Neuronal stem cell (in vitro differentiated cells): ENCODE measurements around the gene PCTP.

Source experiments
- DNase-seq: peaks from one replicate; pipeline ENCODE4 v3.0.0-alpha.2; 2013; ENCODE audit warnings: low spot score
- H2AFZ ChIP-seq: one replicate; pipeline ENCODE4 v1.6.1; 2013; ENCODE audit warnings: mild to moderate bottlenecking, low read length, inconsistent platforms
- H2AK5ac ChIP-seq: 2 replicates; pipeline ENCODE4 v1.6.1; 2013; ENCODE audit warnings: low read depth, mild to moderate bottlenecking, inconsistent platforms, low read length, moderate library complexity, mixed read lengths
- H2BK120ac ChIP-seq: 2 replicates; pipeline ENCODE4 v1.6.1; 2013; ENCODE audit warnings: low read depth, mild to moderate bottlenecking, inconsistent platforms, low read length, moderate library complexity, mixed read lengths
- H2BK12ac ChIP-seq: one replicate; pipeline ENCODE4 v1.6.1; 2013; ENCODE audit warnings: low read length, inconsistent platforms
- H2BK15ac ChIP-seq: 2 replicates; pipeline ENCODE4 v1.6.1; 2013; ENCODE audit warnings: mild to moderate bottlenecking, low read length, inconsistent platforms, mixed read lengths
- H2BK5ac ChIP-seq: one replicate; pipeline ENCODE4 v1.6.1; 2013; ENCODE audit warnings: inconsistent platforms, mild to moderate bottlenecking, low read length, moderate library complexity
- H3K14ac ChIP-seq: one replicate; pipeline ENCODE4 v1.6.1; 2013; ENCODE audit warnings: low read length, inconsistent platforms
- H3K18ac ChIP-seq: 2 replicates; pipeline ENCODE4 v1.6.1; 2013; ENCODE audit warnings: low read length, inconsistent platforms
- H3K23ac ChIP-seq: 2 replicates; pipeline ENCODE4 v1.6.1; 2013; ENCODE audit warnings: low read depth, mild to moderate bottlenecking, mixed read lengths, low read length, inconsistent platforms; ENCODE audit not compliant: poor library complexity
- H3K27ac ChIP-seq: replicated peaks from 3 replicates; pipeline ENCODE4 v1.5.1; 2013; ENCODE audit warnings: low read length, inconsistent platforms
- H3K27me3 ChIP-seq, 3 experiments: 2 replicates each; pipeline ENCODE4 v1.6.1; 2013; ENCODE audit warnings: low read length in 3 of 3, mild to moderate bottlenecking in 2 of 3, inconsistent platforms in 1 of 3, low read depth in 1 of 3, mixed read lengths in 1 of 3, moderate library complexity in 1 of 3; ENCODE audit not compliant: control insufficient read depth in 3 of 3, insufficient read depth in 3 of 3
- H3K36me3 ChIP-seq, 2 donors: replicated peaks in 1 of 2; 2 replicates each; pipeline ENCODE4 v1.6.1; 2013; ENCODE audit warnings: low read length in 2 of 2; ENCODE audit not compliant: control insufficient read depth in 2 of 2, insufficient read depth in 2 of 2
- H3K4ac ChIP-seq: 2 replicates; pipeline ENCODE4 v1.6.1; 2013; ENCODE audit warnings: inconsistent platforms, mild to moderate bottlenecking, low read length, moderate library complexity
- H3K4me1 ChIP-seq, 2 donors: 1 replicate in 1 of 2; 2 replicates in 1 of 2; pipeline ENCODE4 v1.6.1; 2013; ENCODE audit warnings: low read length in 2 of 2, low read depth in 1 of 2; ENCODE audit not compliant: control insufficient read depth in 2 of 2, insufficient read depth in 1 of 2
- H3K4me2 ChIP-seq: one replicate; pipeline ENCODE4 v1.6.1; 2013; ENCODE audit warnings: mild to moderate bottlenecking, low read length, inconsistent platforms; ENCODE audit not compliant: insufficient read depth, poor library complexity, severe bottlenecking
- H3K4me3 ChIP-seq, 2 donors: 2 replicates each; pipeline ENCODE4 v1.5.1; 2013; ENCODE audit warnings: low read length in 2 of 2, mild to moderate bottlenecking in 2 of 2, inconsistent platforms in 1 of 2, moderate library complexity in 1 of 2
- H3K79me1 ChIP-seq: one replicate; pipeline ENCODE4 v1.6.1; 2013; ENCODE audit warnings: low read depth, mild to moderate bottlenecking, inconsistent platforms, low read length, moderate library complexity
- H3K9ac ChIP-seq: one replicate; pipeline ENCODE4 v1.6.1; 2013; ENCODE audit warnings: mild to moderate bottlenecking, low read depth, low read length, inconsistent platforms; ENCODE audit not compliant: poor library complexity
- H3K9me3 ChIP-seq, 2 donors: replicated peaks in 1 of 2; 2 replicates each; pipeline versions ENCODE3 to v1.6.1; 2013; ENCODE audit warnings: low read length in 2 of 2, mild to moderate bottlenecking in 2 of 2, inconsistent platforms in 1 of 2, low read depth in 1 of 2, mixed read lengths in 1 of 2, moderate library complexity in 1 of 2; ENCODE audit not compliant: control insufficient read depth in 2 of 2, insufficient read depth in 1 of 2
- H4K8ac ChIP-seq: one replicate; pipeline ENCODE4 v1.6.1; 2013; ENCODE audit warnings: low read depth, mild to moderate bottlenecking, inconsistent platforms, low read length, moderate library complexity
- H4K91ac ChIP-seq: one replicate; pipeline ENCODE4 v1.6.1; 2013; ENCODE audit warnings: low read length, low read depth, mild to moderate bottlenecking, inconsistent platforms; ENCODE audit not compliant: poor library complexity
- WGBS, 2 donors: extraction: QIAGEN DNeasy Blood & Tissue Kit; methylation state at CpG; one replicate each; pipeline ENCODE4 v1.1.7; 2013; ENCODE audit warnings: missing lambda C conversion rate in 2 of 2, mixed read lengths in 1 of 2; ENCODE audit not compliant: insufficient read length in 2 of 2, insufficient replicate concordance in 1 of 2; ENCODE audit errors: extremely low coverage in 2 of 2; 5-methylcytosine and 5-hydroxymethylcytosine counted together

PCTP gene

GRCh38 chr17:55763856-55764255, 13.0 kb downstream of the PCTP start:
- Histone ChIP-seq H2BK5ac (no peak overlapping the region), H3K27ac (no peak overlapping the region), H3K36me3 (no peaks in the 10 kb centered on the region), H3K79me1 (no peaks in the 10 kb centered on the region), H3K9me3 (no peaks in the 10 kb centered on the region), H3K4me2 (no peak overlapping the region), H3K4me1 (no peaks in the 10 kb centered on the region), H2BK120ac (no peak overlapping the region), H2AK5ac (no peak overlapping the region), H4K8ac (no peak overlapping the region), H3K14ac (no peak overlapping the region), H2BK15ac (no peak overlapping the region), H4K91ac (no peak overlapping the region), H3K9ac (no peak overlapping the region), H3K27me3 (no peaks in the 10 kb centered on the region), H3K4me3 (no peak overlapping the region), H3K4ac (no peak overlapping the region), H2AFZ (no peak overlapping the region), H3K18ac (no peak overlapping the region), H2BK12ac (no peak overlapping the region), H3K23ac (no peak overlapping the region)
- no peak for DNase-seq
- WGBS, 2 donors = no CpG with 5 or more reads among the region's 6 CpGs

DNA sequence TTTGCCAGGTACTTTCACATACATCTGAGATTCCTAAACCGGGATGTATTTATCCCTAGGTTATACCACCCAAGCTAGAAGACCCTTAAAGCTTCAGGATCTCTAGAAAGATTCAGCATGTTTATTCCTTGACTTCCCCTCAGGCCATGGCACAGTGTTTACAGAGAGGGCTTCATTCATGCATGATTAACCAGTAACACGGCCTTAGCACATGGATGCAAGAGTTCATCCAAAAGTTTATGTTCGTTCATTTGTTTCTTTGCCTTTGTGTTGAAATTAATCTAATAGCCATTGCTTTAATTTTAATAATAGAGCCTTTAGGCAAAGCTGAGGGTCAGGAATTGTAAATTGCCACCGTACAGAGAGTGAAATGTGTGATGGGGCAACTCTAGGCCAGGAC, 13.8 kb downstream of the PCTP start:
- Histone ChIP-seq H2BK120ac (no peak overlapping the region), H3K27me3 (no peaks in the 10 kb centered on the region), H3K79me1 (no peaks in the 10 kb centered on the region), H3K9me3 (no peaks in the 10 kb centered on the region), H4K91ac (no peak overlapping the region), H3K4me3 (no peak overlapping the region), H4K8ac (no peak overlapping the region), H3K9ac (no peak overlapping the region), H3K23ac (no peak overlapping the region), H2BK12ac (no peak overlapping the region), H3K18ac (no peak overlapping the region), H2AFZ (no peak overlapping the region), H2BK5ac (no peak overlapping the region), H3K27ac (no peak overlapping the region), H2BK15ac (no peak overlapping the region), H3K4ac (no peak overlapping the region), H3K4me1 (no peaks in the 10 kb centered on the region), H3K36me3 (no peaks in the 10 kb centered on the region), H3K14ac (no peak overlapping the region), H2AK5ac (no peak overlapping the region), H3K4me2 (no peak overlapping the region)
- DNase-seq = no peak
- no CpG with 5 or more reads among the region's 4 CpGs for WGBS, 2 donors

DNA sequence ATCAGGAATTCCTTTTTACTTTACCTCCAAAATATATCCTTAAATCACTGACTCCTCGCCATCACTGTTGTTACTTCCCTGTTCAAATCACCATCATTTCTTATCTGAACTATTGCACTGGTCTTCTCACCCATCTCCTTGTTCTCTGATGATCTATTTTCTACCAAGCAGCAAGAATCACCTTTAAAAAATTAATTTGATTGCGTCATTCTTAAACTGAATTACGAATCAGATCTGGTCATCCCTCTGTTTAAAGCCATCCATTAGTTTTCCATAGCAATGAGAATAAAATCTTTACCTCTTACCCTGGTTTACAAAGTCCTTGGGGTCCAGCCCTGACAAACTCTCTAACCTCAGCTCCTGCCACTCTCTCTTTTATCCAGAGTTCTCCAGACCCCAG, 14.6 kb downstream of the PCTP start:
- Histone ChIP-seq H3K36me3 (no peaks in the 10 kb centered on the region), H2BK15ac (no peak overlapping the region), H3K4ac (no peak overlapping the region), H4K91ac (no peak overlapping the region), H2BK120ac (no peak overlapping the region), H3K9me3 (no peaks in the 10 kb centered on the region), H3K4me3 (no peak overlapping the region), H2BK12ac (no peak overlapping the region), H3K27me3 (no peaks in the 10 kb centered on the region), H2AK5ac (no peak overlapping the region), H3K18ac (no peak overlapping the region), H3K79me1 (no peaks in the 10 kb centered on the region), H3K4me1 (no peaks in the 10 kb centered on the region), H4K8ac (no peak overlapping the region), H3K4me2 (no peak overlapping the region), H3K9ac (no peak overlapping the region), H3K27ac (no peak overlapping the region), H3K23ac (no peak overlapping the region), H2BK5ac (no peak overlapping the region), H3K14ac (no peak overlapping the region), H2AFZ (no peak overlapping the region)
- DNase-seq = no peak
- WGBS, 2 donors = 100% methylated on average over 1 of the region's 3 CpGs; no CpG with 5 or more reads in 1 of the 2 donors

DNA sequence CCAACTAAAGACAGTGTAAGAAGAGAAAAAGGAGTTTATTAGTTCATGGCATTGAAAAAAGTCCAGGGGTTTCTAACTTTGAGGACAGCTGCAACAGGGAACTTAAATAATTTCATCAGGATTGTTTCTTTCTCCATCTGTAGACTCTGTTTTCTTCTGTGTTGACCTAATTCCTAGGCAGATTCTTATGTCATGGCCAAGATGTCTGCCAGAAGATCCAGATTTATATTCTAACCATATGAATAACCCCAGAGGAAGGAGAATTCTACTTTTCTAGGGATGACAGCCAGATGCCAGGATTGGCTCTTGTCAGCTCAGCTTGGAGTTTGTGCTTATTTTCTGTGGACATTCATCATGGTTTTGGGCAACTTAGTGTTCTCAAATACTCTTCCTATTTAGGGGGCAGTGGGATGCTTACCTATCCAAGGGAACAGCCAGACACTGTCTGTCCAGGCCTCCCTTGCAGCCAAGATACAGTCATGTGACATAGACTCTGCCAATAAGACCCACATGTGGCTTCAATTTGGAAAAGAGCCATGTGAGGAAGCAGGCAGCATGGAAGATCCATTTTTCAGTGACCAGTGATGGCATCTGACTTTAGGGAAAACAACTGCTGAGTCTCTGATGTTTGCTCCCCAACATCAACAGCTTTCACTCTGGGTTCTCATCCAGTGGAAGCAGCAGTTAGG, 18.2 kb downstream of the PCTP start:
- no peak overlapping the region for H2AK5ac ChIP-seq
- H2BK120ac ChIP-seq = no peak overlapping the region
- H3K36me3 ChIP-seq = peaks cover 0 to 4% of the 10 kb centered on the region in 2 donors
- no peak for DNase-seq
- H3K4me3 ChIP-seq = no peak overlapping the region
- H3K4me2 ChIP-seq = no peak overlapping the region
- H3K4me1 ChIP-seq = peaks cover 0 to 4% of the 10 kb centered on the region in 2 donors
- H4K91ac ChIP-seq = no peak overlapping the region
- no peaks in the 10 kb centered on the region for H3K27me3 ChIP-seq
- H2BK12ac ChIP-seq = no peak overlapping the region
- no peak overlapping the region for H2AFZ ChIP-seq
- H2BK15ac ChIP-seq = no peak overlapping the region
- H3K18ac ChIP-seq = no peak overlapping the region
- H3K4ac ChIP-seq = no peak overlapping the region
- no peak overlapping the region for H4K8ac ChIP-seq
- H3K23ac ChIP-seq = no peak overlapping the region
- no peak overlapping the region for H3K14ac ChIP-seq
- H2BK5ac ChIP-seq = no peak overlapping the region
- no peaks in the 10 kb centered on the region for H3K9me3 ChIP-seq
- H3K79me1 ChIP-seq = no peaks in the 10 kb centered on the region
- no peak overlapping the region for H3K9ac ChIP-seq
- no peak overlapping the region for H3K27ac ChIP-seq
